ENCODE data around the gene ITGB2.

The ITGB2 gene

DNA sequence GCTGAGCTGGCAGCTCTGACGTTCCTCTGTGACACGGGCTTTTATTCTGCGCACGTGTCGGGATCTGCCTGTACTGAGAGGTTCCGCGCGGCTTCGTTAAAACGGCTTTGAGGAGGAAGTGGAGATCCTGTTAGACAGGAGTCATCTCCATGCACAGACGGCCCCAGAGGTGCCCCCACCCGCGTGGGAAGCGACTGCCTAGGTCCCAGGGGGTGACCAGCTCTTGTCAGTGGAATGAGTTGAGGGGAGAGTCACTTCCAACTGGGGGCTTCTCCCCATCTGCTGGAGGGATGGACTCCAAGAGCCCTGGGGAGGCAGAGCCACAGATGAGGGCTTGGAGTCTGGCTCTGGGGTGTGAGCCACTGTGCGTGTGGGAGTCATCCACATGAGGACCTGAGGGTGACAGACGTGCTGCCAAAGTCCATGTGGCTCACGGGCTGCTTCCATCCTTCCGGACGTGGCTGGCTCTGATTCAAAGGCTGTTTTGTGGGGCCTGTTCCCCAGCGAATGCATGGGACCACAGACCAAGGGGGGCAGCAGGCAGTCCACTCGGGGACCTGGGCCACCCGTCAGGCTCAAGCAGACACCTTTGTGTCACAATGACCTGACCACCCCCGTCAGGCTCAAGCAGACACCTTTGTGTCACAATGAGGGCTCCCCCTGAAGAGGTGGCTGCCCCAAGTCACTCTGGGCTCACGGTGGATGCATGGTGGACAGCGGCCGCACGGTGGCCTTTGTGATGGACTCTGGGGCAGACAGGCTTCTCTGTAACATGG lies 74.0 kb downstream of the ITGB2 start:
- FAIRE-seq (no peak), DNase-seq (ENCODE audit: insufficient read length, low spot score) (no peak)
- TF ChIP-seq, protein P1, sequence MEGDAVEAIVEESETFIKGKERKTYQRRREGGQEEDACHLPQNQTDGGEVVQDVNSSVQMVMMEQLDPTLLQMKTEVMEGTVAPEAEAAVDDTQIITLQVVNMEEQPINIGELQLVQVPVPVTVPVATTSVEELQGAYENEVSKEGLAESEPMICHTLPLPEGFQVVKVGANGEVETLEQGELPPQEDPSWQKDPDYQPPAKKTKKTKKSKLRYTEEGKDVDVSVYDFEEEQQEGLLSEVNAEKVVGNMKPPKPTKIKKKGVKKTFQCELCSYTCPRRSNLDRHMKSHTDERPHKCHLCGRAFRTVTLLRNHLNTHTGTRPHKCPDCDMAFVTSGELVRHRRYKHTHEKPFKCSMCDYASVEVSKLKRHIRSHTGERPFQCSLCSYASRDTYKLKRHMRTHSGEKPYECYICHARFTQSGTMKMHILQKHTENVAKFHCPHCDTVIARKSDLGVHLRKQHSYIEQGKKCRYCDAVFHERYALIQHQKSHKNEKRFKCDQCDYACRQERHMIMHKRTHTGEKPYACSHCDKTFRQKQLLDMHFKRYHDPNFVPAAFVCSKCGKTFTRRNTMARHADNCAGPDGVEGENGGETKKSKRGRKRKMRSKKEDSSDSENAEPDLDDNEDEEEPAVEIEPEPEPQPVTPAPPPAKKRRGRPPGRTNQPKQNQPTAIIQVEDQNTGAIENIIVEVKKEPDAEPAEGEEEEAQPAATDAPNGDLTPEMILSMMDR (IDR thresholded peaks at IDR 0.05; ENCODE audit: insufficient read depth, missing control alignments), result no peak

GRCh38 chr21:44846224-44846484 lies 74.5 kb downstream of the ITGB2 start:
- FAIRE-seq (no peak), DNase-seq (ENCODE audit: insufficient read length, low spot score) (no peak)
- TF ChIP-seq, protein P1 (IDR thresholded peaks at IDR 0.05; ENCODE audit: insufficient read depth, missing control alignments), result no peak

DNA sequence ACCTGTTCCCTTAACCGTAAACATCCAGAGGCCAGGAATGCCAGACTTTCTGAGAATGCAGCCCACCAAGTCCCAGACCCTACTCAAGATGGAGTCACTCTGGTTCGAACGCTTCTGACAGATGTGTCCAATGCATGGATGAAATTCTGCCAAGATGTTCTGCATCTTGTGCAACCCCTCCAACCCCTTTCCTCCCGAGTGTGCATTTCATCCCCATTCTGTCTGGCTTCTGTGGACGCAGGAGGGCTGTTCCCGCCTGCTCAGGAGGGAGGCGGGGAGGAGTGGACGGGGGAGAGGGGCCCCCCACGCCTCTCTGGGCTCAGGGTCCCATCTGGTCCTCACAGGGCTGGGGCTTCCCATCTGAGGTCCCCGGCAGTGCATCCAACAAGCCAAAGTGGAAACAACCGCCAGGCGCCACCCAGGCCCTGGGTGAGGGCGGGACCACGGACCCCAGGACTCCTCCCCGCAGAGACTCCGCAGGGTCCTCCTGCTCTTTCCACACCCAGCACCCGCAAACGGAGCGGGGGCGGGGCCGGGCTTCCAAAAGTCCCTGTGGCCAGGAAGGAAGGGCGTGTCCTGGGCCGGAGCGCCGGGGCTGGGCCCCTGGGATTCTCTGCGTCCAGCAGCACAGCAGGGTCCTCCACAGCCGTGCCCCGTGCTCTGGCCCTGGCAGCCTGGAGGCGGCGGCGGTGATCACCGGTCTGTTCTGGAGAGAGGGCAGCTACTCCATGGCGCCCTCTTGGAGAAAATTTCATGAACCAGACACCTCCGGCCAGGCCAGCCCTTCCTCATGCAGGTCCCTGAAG lies 75.1 kb downstream of the ITGB2 start:
- no peak for FAIRE-seq

DNA sequence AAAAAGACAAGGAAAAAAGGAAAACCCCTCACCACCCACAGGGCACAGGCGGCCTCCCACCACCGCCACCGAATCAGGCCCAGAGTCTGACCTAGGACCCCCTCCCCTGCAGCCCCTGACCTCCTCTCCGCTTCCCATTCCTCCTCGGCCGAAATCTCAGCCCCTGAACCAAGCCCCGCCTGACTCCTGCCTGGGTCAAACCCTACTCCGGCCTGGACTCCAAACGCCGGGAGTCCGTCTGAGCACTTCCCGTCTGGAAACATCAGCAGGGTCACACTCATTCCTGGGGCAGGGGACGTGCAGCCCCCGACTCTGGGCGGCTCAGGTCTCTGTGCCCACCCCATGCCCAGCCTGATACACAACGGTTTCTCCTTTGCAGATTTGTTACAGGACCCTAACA lies 76.4 kb downstream of the ITGB2 start:
- DNase-seq (ENCODE audit: insufficient read length, low spot score), result no peak
- TF ChIP-seq, protein P1 (IDR thresholded peaks at IDR 0.05; ENCODE audit: insufficient read depth, missing control alignments), result no peak

More for the DNA sequence above, 75.1 kb downstream of the ITGB2 start:
- DNase-seq (ENCODE audit: insufficient read length, low spot score), result no peak
- TF ChIP-seq, protein P1 (IDR thresholded peaks at IDR 0.05; ENCODE audit: insufficient read depth, missing control alignments), result peak; percentile 41

DNA sequence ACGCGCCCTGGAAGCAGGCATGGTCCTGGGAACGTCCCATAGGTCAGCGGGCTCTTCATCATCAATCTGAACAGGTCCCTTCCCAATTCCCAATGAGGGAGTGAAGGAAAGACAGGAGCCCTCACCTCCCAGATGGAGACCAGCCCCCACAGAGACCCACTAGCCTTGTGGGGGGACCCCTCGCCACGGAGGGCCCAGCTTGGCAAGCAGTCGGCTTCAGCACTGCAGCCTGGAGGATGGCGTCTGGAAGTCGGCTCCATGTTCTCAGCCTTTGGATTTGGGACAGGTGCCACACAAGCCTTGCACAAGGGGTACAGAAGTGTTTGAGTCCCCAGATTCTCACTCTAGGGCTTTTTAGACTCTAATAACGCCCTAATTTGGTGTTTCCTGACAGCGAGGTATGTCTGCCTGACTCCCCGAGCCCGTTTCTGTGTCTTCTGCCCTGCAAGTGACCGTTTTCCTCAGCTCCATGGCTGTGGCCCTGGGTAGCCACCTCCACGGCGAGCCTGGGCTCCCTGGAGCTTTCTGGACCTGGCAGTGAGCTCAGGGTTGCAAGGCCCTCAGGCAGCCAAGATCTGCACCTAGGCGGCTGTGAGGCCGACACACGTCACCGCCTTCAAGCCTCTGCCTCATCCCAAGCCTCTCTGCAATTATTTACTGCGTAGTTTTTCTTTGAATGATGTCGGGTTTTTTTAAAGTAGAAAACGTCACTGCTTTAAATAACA lies 77.8 kb downstream of the ITGB2 start:
- FAIRE-seq (no peak), DNase-seq (ENCODE audit: insufficient read length, low spot score) (no peak)
- TF ChIP-seq, protein P1 (IDR thresholded peaks at IDR 0.05; ENCODE audit: insufficient read depth, missing control alignments), result no peak

More for the DNA sequence above, 76.4 kb downstream of the ITGB2 start:
- FAIRE-seq, result no peak

- no peak for DNase-seq (ENCODE audit: insufficient read length, low spot score)
- FAIRE-seq, result no peak
- TF ChIP-seq, protein P1 (IDR thresholded peaks at IDR 0.05; ENCODE audit: insufficient read depth, missing control alignments), result no peak
Observed at GRCh38 chr21:44842087-44842486, 78.6 kb downstream of the ITGB2 start.
